Mesendoderm (in vitro differentiated cells): ENCODE results near the gene ATL2.
"Not testable (repeated sequence)": the region's sequence is repeated elsewhere in the genome, so short reads cannot be mapped to it uniquely, and the experiment has no call there.

Experiments
- DNase-seq: peaks from one replicate; pipeline ENCODE4 v3.0.0; 2013
- H2AK5ac ChIP-seq: 2 replicates; pipeline ENCODE4 v1.6.1; 2013; ENCODE audit warnings: low read length, inconsistent platforms
- H2BK120ac ChIP-seq: 2 replicates; pipeline ENCODE4 v1.6.1; 2013; ENCODE audit warnings: low read depth, mild to moderate bottlenecking, low read length, moderate library complexity, mixed read lengths
- H2BK15ac ChIP-seq: replicated peaks from 2 replicates; pipeline ENCODE4 v1.6.1; 2013; ENCODE audit warnings: low read depth, mild to moderate bottlenecking, moderate library complexity
- H2BK5ac ChIP-seq: 2 replicates; pipeline ENCODE4 v1.6.1; 2013; ENCODE audit warnings: low read length, inconsistent platforms
- H3K18ac ChIP-seq: 2 replicates; pipeline ENCODE4 v1.6.1; 2013; ENCODE audit warnings: mild to moderate bottlenecking, low read length, mixed read lengths
- H3K23ac ChIP-seq: one replicate; pipeline ENCODE4 v1.6.1; 2013; ENCODE audit warnings: low read length
- H3K27ac ChIP-seq: 2 replicates; pipeline ENCODE4 v1.5.1; 2013; ENCODE audit warnings: low read depth, mild to moderate bottlenecking, inconsistent platforms, low read length, moderate library complexity
- H3K27me3 ChIP-seq: 2 replicates; pipeline ENCODE4 v1.6.1; 2013; ENCODE audit warnings: low read length, control low read depth, mild to moderate bottlenecking, inconsistent platforms; ENCODE audit not compliant: insufficient read depth, poor library complexity
- H3K36me3 ChIP-seq: 2 replicates; pipeline ENCODE4 v1.6.1; 2013; ENCODE audit warnings: low read length, inconsistent platforms; ENCODE audit not compliant: control insufficient read depth, insufficient read depth
- H3K4ac ChIP-seq: one replicate; pipeline ENCODE4 v1.6.1; 2013; ENCODE audit warnings: low read depth, mild to moderate bottlenecking, low read length, moderate library complexity
- H3K4me1 ChIP-seq: 2 replicates; pipeline ENCODE4 v1.6.1; 2013; ENCODE audit warnings: low read depth, low read length, inconsistent platforms; ENCODE audit not compliant: control insufficient read depth
- H3K4me2 ChIP-seq: 2 replicates; pipeline ENCODE4 v1.6.1; 2013; ENCODE audit warnings: low read length
- H3K4me3 ChIP-seq: 2 replicates; pipeline ENCODE4 v1.5.1; 2013; ENCODE audit warnings: mild to moderate bottlenecking, low read length
- H3K56ac ChIP-seq: one replicate; pipeline ENCODE4 v1.6.1; 2013; ENCODE audit warnings: low read length
- H3K79me1 ChIP-seq: 2 replicates; pipeline ENCODE4 v1.6.1; 2013; ENCODE audit warnings: low read length, inconsistent platforms
- H3K79me2 ChIP-seq: 2 replicates; pipeline ENCODE4 v1.6.1; 2013; ENCODE audit warnings: mild to moderate bottlenecking, low read length; ENCODE audit not compliant: control insufficient read depth, insufficient read depth
- H3K9ac ChIP-seq: 2 replicates; pipeline ENCODE4 v1.6.1; 2013; ENCODE audit warnings: low read length, inconsistent platforms
- H4K5ac ChIP-seq: one replicate; pipeline ENCODE4 v1.6.1; 2013; ENCODE audit warnings: low read length
- H4K8ac ChIP-seq: one replicate; pipeline ENCODE4 v1.6.1; 2013; ENCODE audit warnings: low read depth, mild to moderate bottlenecking, control low read depth, low read length, moderate library complexity
- WGBS: extraction: QIAGEN DNeasy Blood & Tissue Kit; methylation state at CpG from one replicate; pipeline ENCODE4 v1.1.7; 2013; ENCODE audit warnings: low lambda C conversion rate, missing lambda C conversion rate; ENCODE audit not compliant: insufficient coverage; ENCODE audit errors: extremely low coverage; 5-methylcytosine and 5-hydroxymethylcytosine counted together

The ATL2 gene

DNA sequence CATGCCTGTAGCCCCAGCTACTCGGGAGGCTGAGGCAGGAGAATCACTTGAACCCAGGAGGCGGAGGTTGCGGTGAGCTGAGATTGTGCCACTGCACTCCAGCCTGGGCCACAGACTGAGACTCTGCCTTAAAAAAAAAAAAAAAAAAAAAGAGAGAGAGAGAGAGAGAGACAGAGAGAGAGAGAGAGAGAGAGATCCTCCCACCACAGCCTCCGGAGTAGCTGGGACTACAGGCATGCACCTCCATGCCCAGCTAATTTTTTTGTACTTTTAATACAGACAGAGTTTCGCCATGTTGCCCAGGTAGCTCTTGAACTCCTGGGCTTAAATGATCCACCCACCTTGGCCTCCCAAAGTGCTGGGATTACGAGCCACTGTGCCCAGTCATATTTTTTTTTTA is 119.4 kb downstream of the ATL2 start:
- DNase-seq, H3K4ac ChIP-seq, H3K4me1 ChIP-seq, H3K56ac ChIP-seq, H3K4me2 ChIP-seq, H2AK5ac ChIP-seq, H2BK5ac ChIP-seq, H3K23ac ChIP-seq, H2BK120ac ChIP-seq, H3K79me1 ChIP-seq, H3K79me2 ChIP-seq, H4K5ac ChIP-seq, H3K9ac ChIP-seq, H3K4me3 ChIP-seq, H3K36me3 ChIP-seq, H3K27ac ChIP-seq, H3K27me3 ChIP-seq, H3K18ac ChIP-seq, H4K8ac ChIP-seq, H2BK15ac ChIP-seq: not testable (repeated sequence)
- WGBS = no CpG with 5 or more reads among the region's 6 CpGs

DNA sequence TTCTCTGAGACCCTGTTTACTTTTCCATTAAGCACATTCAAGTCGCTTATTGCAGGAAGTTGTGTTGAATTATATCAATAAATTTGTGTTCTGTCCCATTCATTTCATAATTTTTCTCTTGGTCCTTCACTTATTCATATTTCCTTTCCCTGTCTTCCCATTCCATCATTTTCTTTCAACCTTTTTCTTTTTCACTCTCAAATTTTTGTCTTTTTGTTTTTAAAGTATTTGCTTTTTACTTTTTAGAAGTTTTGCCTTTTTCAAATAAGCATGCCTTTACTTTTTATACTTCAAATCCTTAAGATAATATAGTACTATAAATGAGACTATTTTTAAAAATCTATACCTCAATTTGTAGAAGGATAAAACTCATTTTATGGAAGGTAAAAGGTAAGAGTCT is 120.5 kb downstream of the ATL2 start:
- H3K27me3 ChIP-seq = no peaks in the 10 kb centered on the region
- no peak for DNase-seq
- H3K79me2 ChIP-seq = no peaks in the 10 kb centered on the region
- no peak overlapping the region for H2AK5ac ChIP-seq
- no peak overlapping the region for H3K56ac ChIP-seq
- H3K4me1 ChIP-seq = no peaks in the 10 kb centered on the region
- H3K4me2 ChIP-seq = no peak overlapping the region
- no peak overlapping the region for H3K4ac ChIP-seq
- H2BK120ac ChIP-seq = no peak overlapping the region
- H2BK5ac ChIP-seq = no peak overlapping the region
- no peak overlapping the region for H3K18ac ChIP-seq
- no peak overlapping the region for H4K8ac ChIP-seq
- no peak overlapping the region for H2BK15ac ChIP-seq
- H3K9ac ChIP-seq = no peak overlapping the region
- H3K4me3 ChIP-seq = no peak overlapping the region
- H3K27ac ChIP-seq = no peak overlapping the region
- no peak overlapping the region for H4K5ac ChIP-seq
- no peaks in the 10 kb centered on the region for H3K79me1 ChIP-seq
- no peaks in the 10 kb centered on the region for H3K36me3 ChIP-seq
- no peak overlapping the region for H3K23ac ChIP-seq
- WGBS = no CpG with 5 or more reads among the region's 1 CpG

DNA sequence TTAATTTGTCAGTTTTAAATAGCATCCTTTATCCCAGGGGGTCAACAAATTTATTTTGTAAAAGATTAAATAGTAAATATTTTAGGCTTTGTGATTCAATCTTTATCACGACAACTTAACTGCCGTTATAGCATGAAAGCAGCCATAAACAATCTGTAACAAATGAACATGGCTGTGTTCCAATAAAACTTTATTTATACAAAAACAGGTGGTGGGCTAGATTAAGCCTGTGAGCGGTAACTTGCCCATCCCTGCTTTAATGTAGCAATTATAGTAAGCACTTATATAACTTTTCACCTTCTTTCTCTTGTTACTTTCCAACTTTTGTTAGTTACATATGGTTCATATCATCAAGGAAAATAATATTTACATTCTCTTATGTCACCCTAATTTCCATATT is 121.9 kb downstream of the ATL2 start:
- Histone ChIP-seq H3K56ac (no peak overlapping the region), H3K9ac (no peak overlapping the region), H3K36me3 (no peaks in the 10 kb centered on the region), H4K8ac (no peak overlapping the region), H2BK5ac (no peak overlapping the region), H4K5ac (no peak overlapping the region), H3K27ac (no peak overlapping the region), H3K23ac (no peak overlapping the region), H3K4me3 (no peak overlapping the region), H3K4me2 (no peak overlapping the region), H3K18ac (no peak overlapping the region), H3K79me2 (no peaks in the 10 kb centered on the region), H3K79me1 (no peaks in the 10 kb centered on the region), H3K4me1 (no peaks in the 10 kb centered on the region), H2AK5ac (no peak overlapping the region), H3K4ac (no peak overlapping the region), H2BK120ac (no peak overlapping the region), H2BK15ac (no peak overlapping the region), H3K27me3 (no peaks in the 10 kb centered on the region)
- DNase-seq = no peak
- WGBS = no CpG with 5 or more reads among the region's 3 CpGs

DNA sequence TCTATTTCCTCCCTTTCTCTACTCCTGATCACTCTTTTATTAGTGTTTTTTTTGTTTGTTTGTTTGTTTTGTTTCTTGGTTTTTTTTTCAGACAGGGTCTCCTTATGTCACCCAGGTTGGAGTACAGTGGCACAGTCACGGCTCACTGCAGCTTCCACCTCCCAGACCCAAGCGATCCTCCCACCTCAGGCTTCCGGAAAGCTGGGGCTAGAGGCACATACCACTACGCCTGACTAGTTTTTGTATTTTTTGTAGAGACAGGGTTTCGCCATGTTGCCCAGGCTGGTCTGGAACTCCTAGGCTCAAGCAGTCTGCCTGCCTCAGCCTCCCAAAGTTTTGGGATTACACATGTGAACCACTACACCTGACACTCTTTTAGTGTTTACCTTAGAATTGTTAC is 122.3 kb downstream of the ATL2 start:
- no peaks in the 10 kb centered on the region for H3K79me2 ChIP-seq
- no peak overlapping the region for H2BK120ac ChIP-seq
- H2BK5ac ChIP-seq = no peak overlapping the region
- no peak overlapping the region for H3K56ac ChIP-seq
- H3K4me1 ChIP-seq = no peaks in the 10 kb centered on the region
- H4K8ac ChIP-seq = no peak overlapping the region
- DNase-seq = no peak
- no peak overlapping the region for H2BK15ac ChIP-seq
- no CpG with 5 or more reads among the region's 5 CpGs for WGBS
- H3K23ac ChIP-seq = no peak overlapping the region
- H3K18ac ChIP-seq = no peak overlapping the region
- H3K79me1 ChIP-seq = no peaks in the 10 kb centered on the region
- H3K4ac ChIP-seq = no peak overlapping the region
- no peak overlapping the region for H2AK5ac ChIP-seq
- H4K5ac ChIP-seq = no peak overlapping the region
- no peak overlapping the region for H3K4me2 ChIP-seq
- no peak overlapping the region for H3K9ac ChIP-seq
- H3K27me3 ChIP-seq = no peaks in the 10 kb centered on the region
- H3K36me3 ChIP-seq = no peaks in the 10 kb centered on the region
- no peak overlapping the region for H3K27ac ChIP-seq
- no peak overlapping the region for H3K4me3 ChIP-seq

DNA sequence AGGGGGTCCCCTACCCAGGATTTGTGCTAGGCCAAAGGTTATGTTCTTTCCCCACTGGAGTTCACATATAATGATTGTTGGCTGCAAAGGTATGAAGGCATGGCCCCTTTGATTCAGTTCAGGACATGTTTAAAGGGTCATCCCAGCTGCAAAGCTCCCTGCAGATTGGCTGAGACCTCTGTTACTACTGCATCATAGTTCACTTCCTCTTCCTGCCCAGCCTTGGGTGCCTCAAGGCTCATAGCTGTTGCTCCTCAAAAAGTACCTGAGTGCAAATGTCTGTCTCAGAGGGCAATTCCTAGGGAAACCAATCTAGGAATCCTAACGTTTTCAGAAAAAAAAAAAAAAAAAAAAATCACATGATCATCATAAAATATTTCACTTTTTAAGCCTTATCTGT is 125.1 kb downstream of the ATL2 start:
- Histone ChIP-seq H2BK5ac (no peak overlapping the region), H3K36me3 (no peaks in the 10 kb centered on the region), H2AK5ac (no peak overlapping the region), H3K56ac (no peak overlapping the region), H3K27ac (no peak overlapping the region), H3K18ac (no peak overlapping the region), H3K23ac (no peak overlapping the region), H3K79me2 (no peaks in the 10 kb centered on the region), H3K79me1 (no peaks in the 10 kb centered on the region), H4K8ac (no peak overlapping the region), H4K5ac (no peak overlapping the region), H3K4me3 (no peak overlapping the region), H3K9ac (no peak overlapping the region), H3K27me3 (no peaks in the 10 kb centered on the region), H3K4ac (no peak overlapping the region), H3K4me2 (no peak overlapping the region), H2BK15ac (no peak overlapping the region), H3K4me1 (no peaks in the 10 kb centered on the region), H2BK120ac (no peak overlapping the region)
- WGBS = no CpG with 5 or more reads among the region's 1 CpG
- DNase-seq = no peak

DNA sequence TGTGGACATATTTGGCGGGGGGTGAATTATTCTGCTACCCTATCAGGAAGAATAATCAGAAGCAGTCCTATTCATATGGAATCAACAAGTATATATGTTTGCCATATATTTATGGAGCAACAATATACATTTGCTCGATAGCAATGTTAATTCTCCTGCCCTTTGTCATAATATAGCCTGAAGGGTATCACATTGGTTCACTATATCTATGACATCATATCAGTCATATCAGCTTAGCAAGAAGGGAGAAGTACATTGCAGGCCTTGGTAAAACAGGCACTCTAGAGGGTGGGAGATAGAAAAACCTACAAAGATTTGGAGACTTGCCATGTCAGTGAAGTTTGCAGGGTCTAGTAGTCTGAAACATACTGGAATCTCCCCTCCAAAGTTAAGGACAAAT is 128.4 kb downstream of the ATL2 start:
- no peak overlapping the region for H3K4me3 ChIP-seq
- H3K79me1 ChIP-seq = no peaks in the 10 kb centered on the region
- H3K4ac ChIP-seq = no peak overlapping the region
- no peak overlapping the region for H2AK5ac ChIP-seq
- no peaks in the 10 kb centered on the region for H3K27me3 ChIP-seq
- no peak overlapping the region for H3K9ac ChIP-seq
- no peak overlapping the region for H3K27ac ChIP-seq
- no peak overlapping the region for H3K23ac ChIP-seq
- H3K36me3 ChIP-seq = no peaks in the 10 kb centered on the region
- H3K79me2 ChIP-seq = no peaks in the 10 kb centered on the region
- no peak overlapping the region for H2BK5ac ChIP-seq
- H2BK120ac ChIP-seq = no peak overlapping the region
- no peak overlapping the region for H2BK15ac ChIP-seq
- no peak overlapping the region for H4K5ac ChIP-seq
- no peak overlapping the region for H3K4me2 ChIP-seq
- no peak for DNase-seq
- H3K18ac ChIP-seq = no peak overlapping the region
- no peaks in the 10 kb centered on the region for H3K4me1 ChIP-seq
- H3K56ac ChIP-seq = no peak overlapping the region
- no CpG with 5 or more reads among the region's 2 CpGs for WGBS
- no peak overlapping the region for H4K8ac ChIP-seq
